ENCODE results near the gene E2F6.

Gene E2F6

DNA sequence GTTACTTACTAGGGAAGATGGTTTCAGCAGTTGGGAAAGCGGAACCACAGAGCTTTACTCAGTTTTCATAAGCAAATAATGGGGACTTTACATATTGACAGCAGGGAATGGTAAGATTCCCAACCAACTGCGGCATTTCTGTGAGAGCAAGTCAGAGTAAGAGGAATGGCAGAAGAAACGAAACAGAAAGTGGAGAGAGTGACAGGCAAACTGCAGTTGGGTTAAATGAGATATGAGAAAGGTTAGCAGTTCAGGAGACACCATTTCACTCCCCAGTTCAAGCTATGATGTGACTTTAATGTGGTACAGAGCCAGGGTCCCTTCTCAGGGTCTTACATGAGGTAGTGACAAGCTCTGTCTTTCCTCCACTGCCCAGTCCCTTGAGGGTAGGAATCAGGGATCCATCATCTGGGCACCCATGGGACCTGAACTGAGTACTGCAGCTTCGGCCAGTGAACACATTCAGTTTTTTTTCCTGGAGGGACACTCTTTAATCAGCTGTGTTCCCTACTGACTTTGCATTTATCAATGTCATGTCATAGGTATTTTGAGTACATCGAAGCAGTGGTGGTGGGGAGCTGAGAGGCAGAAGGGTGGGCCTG, 34.8 kb upstream of the E2F6 start:
- DNase-seq, result no peak
- Mint-ChIP-seq H3K27ac (no peak overlapping the region), H3K4me1 (ENCODE audit: low read depth) (peaks cover 4% of the 10 kb centered on the region), H3K27me3 (peaks cover 34% of the 10 kb centered on the region), H3K36me3 (ENCODE audit: low read depth) (no peaks in the 10 kb centered on the region), H3K4me3 (no peak overlapping the region), H3K9me3 (peaks cover 4% of the 10 kb centered on the region)

DNA sequence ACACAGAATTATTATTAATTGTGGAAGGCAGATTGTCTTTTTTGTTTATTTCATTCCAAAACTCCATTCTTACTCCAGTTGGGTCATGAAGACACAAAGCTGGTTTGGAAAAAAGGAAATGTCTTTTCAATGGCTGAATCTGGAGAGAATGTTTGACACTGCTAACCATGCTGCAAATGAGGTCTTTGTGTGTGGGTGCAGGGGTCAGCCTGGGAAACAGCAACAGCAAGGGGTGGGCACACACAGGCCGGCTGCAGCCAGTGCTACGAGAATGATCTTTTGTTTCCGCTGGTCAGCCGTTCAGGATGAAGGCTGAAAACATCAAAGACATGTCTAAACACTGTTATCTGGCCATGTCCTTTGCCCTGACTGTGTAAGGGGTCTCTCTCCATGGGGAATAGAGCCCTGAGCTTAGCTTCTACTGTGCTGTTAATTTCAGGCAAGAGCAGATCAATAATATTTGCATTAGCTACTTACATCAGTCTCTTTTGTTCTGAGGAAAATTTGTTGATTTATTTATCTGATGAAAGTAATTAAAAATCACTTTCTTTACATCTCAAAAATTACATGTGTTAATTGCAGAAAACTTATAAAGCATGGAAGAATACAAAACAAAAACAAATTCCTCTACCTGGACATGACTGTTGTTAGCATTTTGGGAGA, 33.3 kb upstream of the E2F6 start:
- H3K4me3 Mint-ChIP-seq, result no peak overlapping the region
- H3K36me3 Mint-ChIP-seq (ENCODE audit: low read depth), result no peaks in the 10 kb centered on the region
- H3K9me3 Mint-ChIP-seq, result peaks cover 4% of the 10 kb centered on the region
- peaks cover 4% of the 10 kb centered on the region for H3K4me1 Mint-ChIP-seq (ENCODE audit: low read depth)
- H3K27me3 Mint-ChIP-seq, result peaks cover 29% of the 10 kb centered on the region
- H3K27ac Mint-ChIP-seq, result no peak overlapping the region
- DNase-seq, result no peak

DNA sequence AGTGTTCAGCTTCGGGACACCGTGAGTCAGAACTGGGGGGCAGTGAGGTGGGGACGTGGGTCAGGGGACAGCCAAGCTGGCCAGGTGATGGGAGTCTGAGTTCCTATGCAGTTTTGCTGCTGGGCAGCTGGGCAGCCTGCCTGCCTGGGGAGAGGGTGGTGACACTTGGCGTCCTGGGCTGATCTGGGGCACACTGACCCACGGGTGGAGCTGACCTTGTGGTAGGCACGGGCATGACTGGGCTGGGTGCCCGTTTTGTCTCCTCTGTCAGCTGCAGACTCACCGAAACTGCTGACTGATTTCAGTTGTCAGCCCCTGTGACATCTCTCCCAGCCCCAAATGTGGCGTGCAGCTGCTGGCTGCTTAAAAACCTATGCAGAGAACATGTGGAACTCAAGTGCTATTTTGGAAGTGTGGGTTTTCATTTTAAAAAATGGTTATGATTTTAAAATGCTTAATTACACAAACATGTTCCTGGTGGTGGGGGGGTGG, 32.6 kb upstream of the E2F6 start:
- Mint-ChIP-seq H3K9me3 (peaks cover 4% of the 10 kb centered on the region), H3K36me3 (ENCODE audit: low read depth) (no peaks in the 10 kb centered on the region), H3K27me3 (peaks cover 27% of the 10 kb centered on the region), H3K4me3 (no peak overlapping the region), H3K27ac (no peak overlapping the region), H3K4me1 (ENCODE audit: low read depth) (peaks cover 4% of the 10 kb centered on the region)
- DNase-seq, result no peak

DNA sequence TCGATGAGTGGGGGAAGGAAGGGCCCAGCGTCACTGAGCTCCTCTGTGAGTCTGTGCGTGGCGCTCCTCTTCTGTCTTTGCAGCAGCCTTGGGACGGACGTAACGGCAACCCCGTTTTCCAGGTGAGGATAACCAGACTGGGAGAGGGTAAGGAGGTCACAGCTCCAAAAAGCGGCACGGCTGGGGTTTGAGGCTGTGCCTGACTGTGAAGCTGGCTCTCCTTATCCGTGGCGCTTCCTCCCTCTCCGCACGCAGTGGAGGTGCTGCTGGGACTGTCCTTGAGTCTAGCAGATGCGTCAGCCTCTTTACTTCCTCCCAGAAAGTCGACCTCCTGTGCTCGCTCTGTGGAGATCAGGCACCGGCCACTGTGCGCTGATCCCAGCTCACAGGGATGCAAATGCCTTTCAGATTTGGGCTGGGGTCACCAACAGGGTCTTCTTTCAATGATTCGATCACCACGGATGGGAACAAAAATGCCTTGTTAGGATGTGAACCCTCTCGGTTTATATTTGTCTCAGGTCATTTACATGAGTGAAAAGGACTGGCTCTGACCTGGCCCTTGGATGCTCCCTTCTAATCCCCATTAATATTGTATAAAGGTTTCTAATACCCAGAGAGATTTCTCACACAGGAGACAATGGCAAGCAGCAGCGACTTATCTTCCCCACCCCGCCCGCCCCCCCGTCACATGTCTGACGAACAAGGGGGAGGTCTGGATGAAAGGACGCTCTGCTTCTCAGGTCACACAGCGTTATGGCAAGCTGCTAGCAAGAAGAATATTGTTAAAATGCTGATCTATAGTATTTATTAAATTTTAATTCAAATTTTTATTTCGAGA, 30.1 kb upstream of the E2F6 start:
- no peaks in the 10 kb centered on the region for H3K9me3 Mint-ChIP-seq
- no peaks in the 10 kb centered on the region for H3K36me3 Mint-ChIP-seq (ENCODE audit: low read depth)
- H3K27ac Mint-ChIP-seq, result no peak overlapping the region
- H3K27me3 Mint-ChIP-seq, result peaks cover 18% of the 10 kb centered on the region
- peaks cover 4% of the 10 kb centered on the region for H3K4me1 Mint-ChIP-seq (ENCODE audit: low read depth)
- DNase-seq, result no peak
- no peak overlapping the region for H3K4me3 Mint-ChIP-seq

DNA sequence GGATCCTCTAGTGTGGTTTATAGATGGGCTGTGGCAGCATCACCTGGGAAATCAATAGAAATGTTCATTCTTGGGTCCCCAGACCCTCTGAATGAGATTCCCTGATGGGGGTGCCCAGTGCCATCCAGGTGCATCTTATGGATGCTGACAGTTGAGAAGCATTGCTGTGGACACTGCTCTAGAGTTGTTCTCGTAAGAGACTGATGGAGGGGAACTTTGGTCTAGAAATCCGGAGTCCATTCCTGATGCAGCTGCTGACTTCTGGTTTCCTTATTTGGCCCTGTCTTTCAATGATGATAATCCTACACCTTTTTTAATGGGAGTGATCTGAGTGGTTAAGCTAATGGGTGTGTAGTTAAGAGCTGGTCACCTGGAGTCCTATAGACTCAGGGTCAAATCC, 28.3 kb upstream of the E2F6 start:
- no peak overlapping the region for H3K4me3 Mint-ChIP-seq
- H3K27me3 Mint-ChIP-seq, result peaks cover 18% of the 10 kb centered on the region
- H3K9me3 Mint-ChIP-seq, result no peaks in the 10 kb centered on the region
- no peaks in the 10 kb centered on the region for H3K36me3 Mint-ChIP-seq (ENCODE audit: low read depth)
- DNase-seq, result no peak
- H3K4me1 Mint-ChIP-seq (ENCODE audit: low read depth), result peaks cover 2% of the 10 kb centered on the region
- no peak overlapping the region for H3K27ac Mint-ChIP-seq

DNA sequence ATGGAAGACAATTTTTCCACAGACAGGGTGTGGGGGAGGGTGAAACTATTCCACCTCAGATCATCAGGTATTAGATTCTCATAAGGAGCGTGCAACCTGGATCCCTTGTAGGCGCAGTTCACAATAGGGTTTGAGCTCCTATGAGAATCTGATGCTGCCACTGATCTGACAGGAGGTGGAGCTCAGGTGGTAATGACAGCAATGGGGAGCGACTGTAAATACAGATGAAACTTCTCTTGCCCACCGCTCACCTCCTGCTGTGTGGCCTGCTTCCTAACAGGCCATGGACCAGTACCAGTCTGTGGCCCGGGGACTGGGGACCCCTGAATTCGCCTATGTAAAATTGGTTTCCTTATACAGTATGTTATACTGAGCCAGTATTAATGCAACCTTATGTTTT, 27.3 kb upstream of the E2F6 start:
- Mint-ChIP-seq H3K27ac (no peak overlapping the region), H3K36me3 (ENCODE audit: low read depth) (no peaks in the 10 kb centered on the region), H3K27me3 (peaks cover 15% of the 10 kb centered on the region), H3K4me3 (no peak overlapping the region), H3K4me1 (ENCODE audit: low read depth) (peaks cover 2% of the 10 kb centered on the region), H3K9me3 (no peaks in the 10 kb centered on the region)
- DNase-seq, result no peak

DNA sequence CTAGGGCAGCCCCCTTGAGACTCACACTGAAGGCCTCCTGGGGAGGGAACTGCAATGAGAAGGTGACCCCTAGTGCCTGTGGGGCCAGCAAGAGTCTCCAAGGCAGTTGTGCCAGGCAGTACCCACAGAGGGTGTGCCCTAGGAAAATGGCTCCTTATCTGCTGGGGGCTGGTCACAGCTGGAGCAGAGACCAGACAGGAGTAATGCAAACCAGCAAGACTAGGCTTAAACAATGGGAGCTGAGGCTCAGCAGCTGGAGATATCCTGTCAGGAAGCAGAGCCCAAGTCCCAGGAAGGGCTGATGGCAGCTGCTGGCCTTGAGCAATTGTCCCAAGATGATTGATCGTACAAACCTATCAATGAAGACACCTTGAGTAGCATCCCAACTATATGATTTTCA, 26.8 kb upstream of the E2F6 start:
- H3K27ac Mint-ChIP-seq, result no peak overlapping the region
- no peaks in the 10 kb centered on the region for H3K36me3 Mint-ChIP-seq (ENCODE audit: low read depth)
- peaks cover 2% of the 10 kb centered on the region for H3K4me1 Mint-ChIP-seq (ENCODE audit: low read depth)
- no peak overlapping the region for H3K4me3 Mint-ChIP-seq
- no peak for DNase-seq
- H3K9me3 Mint-ChIP-seq, result no peaks in the 10 kb centered on the region
- H3K27me3 Mint-ChIP-seq, result peaks cover 21% of the 10 kb centered on the region

DNA sequence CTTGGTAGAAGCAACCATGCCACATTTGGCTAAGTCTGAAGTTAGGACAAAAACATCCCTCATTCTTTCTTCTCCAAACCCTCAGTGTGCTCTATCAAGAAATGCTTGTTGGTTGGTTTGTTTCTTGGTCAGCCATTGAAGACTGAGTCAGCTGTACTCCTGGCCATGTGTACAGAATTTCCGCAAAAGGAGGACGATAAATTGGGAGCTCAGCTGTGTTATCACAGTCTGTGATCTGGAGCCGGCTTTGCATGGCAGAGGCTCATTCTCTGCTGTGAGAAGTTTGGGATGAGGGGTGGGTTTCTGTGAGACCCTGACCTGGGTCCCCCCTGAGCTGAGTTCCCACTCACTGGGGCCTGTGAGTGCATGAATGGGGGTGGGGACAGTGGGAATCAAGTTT, 26.3 kb upstream of the E2F6 start:
- no peaks in the 10 kb centered on the region for H3K4me1 Mint-ChIP-seq (ENCODE audit: low read depth)
- H3K4me3 Mint-ChIP-seq, result no peak overlapping the region
- H3K9me3 Mint-ChIP-seq, result no peaks in the 10 kb centered on the region
- peaks cover 25% of the 10 kb centered on the region for H3K27me3 Mint-ChIP-seq
- H3K36me3 Mint-ChIP-seq (ENCODE audit: low read depth), result no peaks in the 10 kb centered on the region
- no peak for DNase-seq
- no peak overlapping the region for H3K27ac Mint-ChIP-seq

DNA sequence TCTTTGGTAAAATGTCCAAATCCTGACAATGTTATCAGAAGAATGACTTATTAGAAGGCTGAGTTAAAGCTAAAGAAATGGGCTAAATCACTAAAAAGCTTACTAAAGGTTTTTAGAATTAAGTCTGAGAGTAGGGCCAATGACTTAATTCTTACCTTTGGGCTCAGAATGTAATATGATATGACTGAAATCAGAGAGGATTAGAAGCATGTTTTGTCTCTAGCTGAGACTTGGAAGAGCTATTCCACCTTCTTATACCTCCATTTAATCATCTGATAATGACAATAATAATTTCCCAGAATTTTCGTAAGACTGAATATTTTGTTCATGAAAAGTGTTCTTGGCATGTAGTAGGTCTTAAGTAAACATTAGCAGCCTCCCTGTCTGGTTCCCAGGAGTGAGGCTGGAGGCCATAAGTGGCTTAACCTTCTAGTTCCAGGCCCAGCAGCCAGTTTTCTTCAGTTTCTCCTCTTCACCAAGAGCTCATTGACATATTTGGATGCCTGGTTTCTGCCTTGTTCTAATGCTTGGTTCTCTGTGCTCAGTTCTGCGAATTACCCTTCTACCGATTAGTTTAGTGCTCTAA, 25.5 kb upstream of the E2F6 start:
- Mint-ChIP-seq H3K9me3 (no peaks in the 10 kb centered on the region), H3K4me1 (ENCODE audit: low read depth) (no peaks in the 10 kb centered on the region), H3K4me3 (no peak overlapping the region), H3K27ac (no peak overlapping the region), H3K27me3 (peaks cover 30% of the 10 kb centered on the region), H3K36me3 (ENCODE audit: low read depth) (no peaks in the 10 kb centered on the region)
- DNase-seq, result no peak

DNA sequence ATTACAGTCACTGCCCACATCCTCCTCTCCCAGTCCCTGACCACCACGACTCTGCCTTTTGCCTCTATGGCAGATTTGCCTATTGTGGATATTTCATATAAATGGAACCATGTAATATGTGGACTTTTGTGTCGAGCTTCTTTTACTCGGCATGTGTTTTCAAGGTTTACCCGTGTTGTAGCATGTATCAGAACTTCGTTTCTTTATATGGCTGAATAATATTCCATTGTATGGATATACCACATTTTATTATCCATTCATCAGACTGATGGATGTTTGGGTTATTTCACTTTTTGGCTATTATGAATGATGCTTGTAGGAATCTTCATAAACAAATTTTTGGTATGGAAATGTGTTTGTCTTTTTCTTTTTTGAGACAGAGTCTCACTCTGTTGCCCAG, 24.2 kb upstream of the E2F6 start:
- Mint-ChIP-seq H3K36me3 (ENCODE audit: low read depth) (no peaks in the 10 kb centered on the region), H3K27me3 (peaks cover 36% of the 10 kb centered on the region), H3K9me3 (no peaks in the 10 kb centered on the region), H3K4me3 (no peak overlapping the region), H3K27ac (no peak overlapping the region), H3K4me1 (ENCODE audit: low read depth) (no peaks in the 10 kb centered on the region)
- no peak for DNase-seq

DNA sequence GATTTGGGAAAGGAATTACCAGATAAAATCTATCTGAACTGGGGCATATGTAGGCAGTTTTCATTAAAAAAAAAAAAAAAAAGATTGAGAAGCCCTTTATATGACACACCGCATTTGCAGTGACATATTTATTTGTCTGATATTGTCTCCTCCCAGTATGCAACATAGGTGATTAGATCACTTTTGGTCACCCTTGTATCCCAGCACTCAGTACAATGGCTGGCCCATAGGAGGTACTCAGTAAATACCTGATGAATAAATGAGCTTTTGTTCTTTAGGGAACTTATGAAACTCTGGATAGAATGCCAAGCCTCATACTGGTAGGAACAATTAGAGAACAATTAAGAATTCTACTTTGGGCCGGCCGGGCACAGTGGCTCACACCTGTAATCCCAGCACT, 22.8 kb upstream of the E2F6 start:
- Mint-ChIP-seq H3K4me1 (ENCODE audit: low read depth) (no peaks in the 10 kb centered on the region), H3K9me3 (no peaks in the 10 kb centered on the region), H3K4me3 (no peak overlapping the region), H3K27me3 (peaks cover 48% of the 10 kb centered on the region), H3K36me3 (ENCODE audit: low read depth) (no peaks in the 10 kb centered on the region), H3K27ac (no peak overlapping the region)
- DNase-seq, result no peak

DNA sequence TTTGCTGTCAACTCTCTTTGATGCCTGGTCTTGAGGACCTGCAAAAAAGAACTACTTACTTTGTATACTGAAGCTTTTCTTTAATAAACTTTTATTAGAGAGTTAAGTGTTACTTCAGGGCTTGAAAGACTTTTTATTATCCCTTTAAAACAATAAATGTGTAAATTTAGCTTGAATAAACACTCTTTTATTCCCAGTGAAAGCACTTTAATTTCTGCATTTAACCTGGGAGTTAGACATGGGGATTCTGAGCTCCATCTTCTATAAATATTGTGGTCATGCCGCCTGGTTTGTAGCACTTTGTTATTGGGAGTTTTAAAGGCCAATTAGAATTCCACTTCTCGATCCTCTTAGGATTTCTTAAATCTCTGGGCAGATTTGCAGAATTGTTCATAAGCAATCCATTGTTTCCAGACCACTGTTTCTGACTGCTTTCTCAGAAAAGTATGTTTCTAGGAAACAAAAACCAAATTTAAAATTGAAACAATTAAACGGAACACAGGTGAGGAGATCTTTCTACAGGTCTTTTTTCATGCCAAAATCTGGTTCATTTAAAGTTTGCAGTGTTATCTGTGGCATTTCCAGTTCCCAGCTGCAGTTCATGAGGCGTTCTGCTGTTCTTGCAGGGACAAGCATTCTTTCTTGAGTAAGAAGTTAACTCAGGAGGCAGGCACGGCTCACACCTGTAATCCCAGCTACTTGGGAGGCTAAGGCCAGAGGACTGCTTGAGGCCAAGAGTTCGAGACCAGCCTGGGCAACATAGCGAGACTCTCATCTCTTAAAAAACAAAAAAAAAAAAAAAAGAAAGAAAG, 18.1 kb upstream of the E2F6 start:
- H3K4me1 Mint-ChIP-seq (ENCODE audit: low read depth), result peaks cover 6% of the 10 kb centered on the region
- H3K4me3 Mint-ChIP-seq, result no peak overlapping the region
- H3K27ac Mint-ChIP-seq, result no peak overlapping the region
- H3K27me3 Mint-ChIP-seq, result peaks cover 74% of the 10 kb centered on the region
- DNase-seq, result no peak
- H3K9me3 Mint-ChIP-seq, result no peaks in the 10 kb centered on the region
- no peaks in the 10 kb centered on the region for H3K36me3 Mint-ChIP-seq (ENCODE audit: low read depth)

DNA sequence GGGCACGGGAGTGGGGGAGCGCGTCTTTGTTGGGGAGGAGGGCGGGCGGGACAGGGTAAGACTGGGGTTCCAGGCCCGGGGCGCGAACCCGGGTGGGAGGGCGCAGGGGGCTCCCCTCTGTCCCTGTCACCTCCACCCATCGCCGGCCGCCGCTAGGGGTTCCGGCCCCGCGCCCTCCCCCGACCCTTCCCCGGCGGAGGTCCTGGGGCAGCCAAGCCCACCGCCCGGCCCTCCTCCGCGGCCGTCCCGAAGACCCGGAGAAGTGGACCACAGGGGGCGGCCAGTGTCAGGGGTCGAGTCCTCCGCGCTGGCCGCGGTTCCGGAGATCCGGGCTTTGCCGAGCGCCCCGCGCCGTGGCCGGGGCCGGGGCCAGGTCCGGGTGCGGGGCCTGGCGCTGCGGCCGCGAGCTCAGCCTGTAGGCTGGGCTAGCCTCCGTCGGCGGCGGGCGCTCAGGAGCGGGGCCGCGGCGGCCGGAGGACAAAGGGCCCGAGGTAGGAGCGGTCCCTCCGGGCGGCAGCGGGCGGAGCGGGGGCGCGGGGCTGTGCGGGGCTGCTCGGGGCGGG, 16.6 kb upstream of the E2F6 start:
- no peaks in the 10 kb centered on the region for H3K9me3 Mint-ChIP-seq
- H3K27ac Mint-ChIP-seq, result no peak overlapping the region
- peaks cover 73% of the 10 kb centered on the region for H3K27me3 Mint-ChIP-seq
- DNase-seq, result no peak
- H3K36me3 Mint-ChIP-seq (ENCODE audit: low read depth), result no peaks in the 10 kb centered on the region
- peaks cover 6% of the 10 kb centered on the region for H3K4me1 Mint-ChIP-seq (ENCODE audit: low read depth)
- H3K4me3 Mint-ChIP-seq, result no peak overlapping the region
